ENCODE results near the gene NUAK1. TPM values are rescaled to one million over a fixed set of nuclear protein-coding genes. Genes with fewer than 3 reads are reported as not detected.

NUAK1 gene
- total RNA-seq, 1 donor from 2014 or later, result 38.6 TPM

DNA sequence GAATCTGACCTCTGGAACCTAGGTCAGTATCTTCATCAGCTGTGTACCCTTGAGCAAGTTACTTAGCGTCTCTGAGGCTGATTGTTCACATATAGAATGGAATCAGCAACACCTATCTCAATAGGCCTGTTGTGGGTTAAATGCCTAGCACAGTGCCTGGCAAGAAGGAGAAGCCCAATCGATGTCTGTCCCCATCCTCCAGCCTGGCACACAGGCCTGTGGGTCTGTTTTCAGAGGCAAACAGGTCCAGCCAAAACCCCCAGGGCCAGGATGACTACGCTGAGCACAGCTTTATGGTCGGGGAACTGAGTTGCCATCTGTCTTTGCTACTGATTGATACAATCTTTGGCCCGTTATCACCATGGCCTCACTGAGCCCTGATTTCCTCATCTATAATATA, 89.2 kb downstream of the NUAK1 start:
- intact Hi-C loops (cut with DNase I), result no loop called here
- DNase-seq (ENCODE audit: low spot score) (no peak), ATAC-seq (no peak)

DNA sequence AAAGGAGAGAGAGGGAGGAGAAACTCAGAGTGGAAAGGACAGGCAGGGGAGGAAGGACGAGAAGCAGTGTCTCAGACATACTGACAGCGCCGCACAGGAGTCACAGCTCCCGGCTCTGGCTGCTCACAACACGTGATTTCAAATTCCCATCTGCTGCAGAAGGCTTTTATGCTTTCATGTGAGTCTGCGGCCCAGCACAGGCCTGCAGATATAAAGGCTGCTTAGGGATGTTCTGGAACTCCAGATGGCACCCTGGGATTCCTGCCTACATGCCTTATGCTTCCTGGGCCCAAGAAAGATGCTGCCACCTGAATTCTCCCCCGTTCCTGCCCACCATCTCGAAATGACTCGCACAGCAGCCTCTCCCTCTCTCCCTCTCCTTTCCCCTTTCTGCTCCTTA, 89.6 kb downstream of the NUAK1 start:
- DNase-seq (ENCODE audit: low spot score) (no peak), ATAC-seq (no peak)
- intact Hi-C loops (cut with DNase I), result no loop called here

- DNase-seq (ENCODE audit: low spot score) (no peak), ATAC-seq (no peak)
- intact Hi-C loops (cut with DNase I), result no loop called here
Measured at GRCh38 chr12:106048676-106049075, 90.1 kb downstream of the NUAK1 start.

DNA sequence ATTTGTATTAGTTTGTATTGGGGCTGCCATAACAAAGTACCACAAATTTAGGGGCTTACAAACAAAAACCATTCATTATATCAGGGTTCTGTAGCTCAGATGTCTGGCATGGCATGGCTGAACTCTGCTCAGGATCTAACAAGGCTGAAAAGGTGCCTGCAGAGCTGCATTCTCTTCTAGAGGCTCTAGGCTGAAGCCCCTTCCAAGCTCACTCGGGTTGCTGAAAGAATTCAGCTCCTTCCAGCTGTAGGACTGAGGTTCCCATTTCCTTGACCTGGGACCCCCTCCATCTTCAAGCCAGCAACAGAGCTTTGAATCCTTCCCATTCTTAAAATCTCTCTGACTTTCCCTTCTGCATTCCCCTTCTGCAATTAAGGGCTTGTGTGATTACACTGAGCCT, 90.7 kb downstream of the NUAK1 start:
- ATAC-seq (no peak), DNase-seq (ENCODE audit: low spot score) (no peak)
- intact Hi-C loops (cut with DNase I), result no loop called here

DNA sequence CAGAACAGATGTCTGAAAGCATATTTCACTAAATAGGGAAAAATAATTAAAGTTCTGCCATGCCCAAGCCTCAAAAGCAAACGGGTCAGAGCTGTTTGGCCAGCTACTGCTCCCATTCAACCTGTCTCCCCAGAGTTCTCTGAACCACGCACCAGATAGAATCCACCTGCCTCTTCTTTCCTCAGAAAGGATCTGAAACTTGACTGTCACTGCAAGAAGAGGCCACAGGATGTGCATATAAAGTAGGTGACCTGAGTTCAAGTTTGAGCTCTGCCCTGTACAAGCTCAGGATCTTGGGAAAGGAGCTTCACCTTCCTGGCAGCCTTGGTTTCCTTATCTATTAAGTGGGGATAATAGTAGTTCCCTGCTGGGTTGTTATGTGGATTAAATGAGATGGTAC, 91.8 kb downstream of the NUAK1 start:
- ATAC-seq (no peak), DNase-seq (ENCODE audit: low spot score) (no peak)
- intact Hi-C loops (cut with DNase I), result no loop called here

GRCh38 chr12:106046301-106046846, 92.4 kb downstream of the NUAK1 start:
- DNase-seq (ENCODE audit: low spot score) (no peak), ATAC-seq (no peak)
- intact Hi-C loops (cut with DNase I), result no loop called here

- intact Hi-C loops (cut with DNase I), result no loop called here
- DNase-seq (ENCODE audit: low spot score) (no peak), ATAC-seq (no peak)
Measured at GRCh38 chr12:106045251-106045674, 93.5 kb downstream of the NUAK1 start.

DNA sequence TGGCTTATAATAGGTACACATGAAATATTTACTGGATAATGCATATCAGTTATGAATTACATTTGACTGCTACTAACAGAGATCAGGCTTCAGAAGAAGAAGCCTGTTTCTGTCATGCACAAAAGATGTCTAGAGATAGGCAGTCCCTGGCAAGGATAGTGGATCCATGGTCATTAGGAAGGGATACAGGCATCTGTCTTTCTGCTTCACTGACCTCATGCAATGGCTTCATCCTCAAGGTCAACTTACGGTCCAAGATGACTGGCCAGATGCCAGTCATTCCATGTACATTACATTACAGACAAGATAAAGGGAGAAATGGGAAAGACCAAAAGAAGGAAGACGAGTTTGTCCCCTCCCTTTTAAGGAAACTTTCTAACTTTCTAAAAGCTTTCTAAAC, 94.0 kb downstream of the NUAK1 start:
- ATAC-seq (no peak), DNase-seq (ENCODE audit: low spot score) (no peak)
- intact Hi-C loops (cut with DNase I), result no loop called here

DNA sequence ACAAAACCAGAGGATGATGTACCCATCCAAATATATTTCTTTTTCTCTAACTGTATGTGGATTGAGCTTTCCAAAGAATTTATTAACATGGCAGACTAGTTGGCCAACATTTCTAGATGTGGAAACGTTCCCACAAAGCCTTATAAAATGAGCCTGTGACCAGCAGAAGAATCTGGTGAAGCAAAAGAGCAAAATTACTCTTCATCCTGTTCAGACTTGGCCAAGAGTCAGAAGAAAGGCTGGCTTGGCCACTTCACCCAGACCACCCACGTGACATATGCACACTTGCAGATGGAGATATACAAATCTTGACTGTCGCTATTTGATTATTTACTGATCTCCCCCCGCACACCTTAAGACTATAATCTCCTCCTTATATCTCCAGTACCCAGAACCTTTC, 96.7 kb downstream of the NUAK1 start:
- ATAC-seq, result no peak
- intact Hi-C loops (cut with DNase I), result no loop called here
- no peak for DNase-seq (ENCODE audit: low spot score)

- intact Hi-C loops (cut with DNase I), result no loop called here
- DNase-seq (ENCODE audit: low spot score), result no peak
- no peak for ATAC-seq
Measured at GRCh38 chr12:106040521-106040920, 98.2 kb downstream of the NUAK1 start.

DNA sequence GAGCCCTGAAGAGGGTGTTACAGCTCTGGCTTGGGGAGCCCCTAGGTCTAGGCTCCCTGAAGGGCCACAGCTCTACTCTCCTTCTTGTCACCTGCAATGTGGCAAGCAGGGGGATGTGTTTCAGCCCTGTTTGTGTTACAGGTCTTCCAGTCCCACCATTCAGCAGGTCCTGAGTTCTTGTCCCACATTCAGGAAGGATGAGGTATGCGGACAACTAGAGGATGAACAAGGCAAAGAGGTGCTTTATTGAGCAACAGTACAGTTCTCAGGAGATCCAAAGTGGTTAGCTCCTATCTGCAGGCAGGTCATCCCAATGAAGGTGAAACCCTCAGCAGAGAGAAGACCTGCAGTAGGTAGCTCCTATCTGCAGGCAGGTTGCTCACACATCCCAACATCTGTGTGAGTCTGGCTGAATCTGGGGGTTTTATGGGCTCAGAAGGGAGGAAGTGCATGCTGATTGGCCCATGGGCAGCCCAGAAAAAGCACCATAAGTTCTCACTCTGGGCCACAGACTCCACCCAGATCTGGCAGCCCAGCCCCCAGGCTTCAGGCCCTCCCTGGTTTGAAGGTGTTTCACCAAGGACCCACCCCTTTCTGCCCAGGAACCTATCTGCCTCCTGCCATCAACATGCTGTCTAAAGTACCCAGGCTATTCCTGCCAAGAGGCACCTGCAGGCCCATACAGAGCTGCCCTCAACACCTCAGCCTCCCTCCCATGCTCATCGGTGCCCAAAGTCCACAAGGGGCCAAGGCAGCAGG, 98.9 kb downstream of the NUAK1 start:
- no peak for ATAC-seq
- DNase-seq (ENCODE audit: low spot score), result no peak
- intact Hi-C loops (cut with DNase I), result no loop called here

DNA sequence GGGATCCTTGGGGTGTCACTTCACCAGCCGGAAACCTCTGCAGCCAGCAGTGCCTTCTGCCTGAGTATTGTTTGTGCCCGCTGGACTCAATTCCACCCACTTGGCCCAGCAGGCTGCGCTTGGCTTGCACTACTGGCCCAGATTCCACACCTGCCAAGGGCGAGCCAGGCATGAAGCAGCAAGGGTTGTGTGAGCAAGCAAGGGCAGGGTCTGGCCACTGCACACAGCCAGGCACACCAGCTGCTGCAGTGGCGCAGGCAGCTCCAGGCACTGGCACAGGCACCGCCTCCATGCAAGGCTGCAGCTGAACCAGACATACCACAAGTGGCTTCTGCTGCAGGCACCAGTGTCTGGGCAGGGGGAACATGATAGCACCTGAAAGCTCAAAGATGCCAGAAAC, 99.5 kb downstream of the NUAK1 start:
- DNase-seq (ENCODE audit: low spot score) (no peak), ATAC-seq (no peak)
- intact Hi-C loops (cut with DNase I), result no loop called here

- DNase-seq (ENCODE audit: low spot score) (no peak), ATAC-seq (no peak)
- intact Hi-C loops (cut with DNase I), result no loop called here
Measured at GRCh38 chr12:106037524-106038298, 101.0 kb downstream of the NUAK1 start.

GRCh38 chr12:106035421-106035820, 103.3 kb downstream of the NUAK1 start:
- intact Hi-C loops (cut with DNase I), result no loop called here
- ATAC-seq (no peak), DNase-seq (ENCODE audit: low spot score) (no peak)

GRCh38 chr12:106034316-106034715, 104.4 kb downstream of the NUAK1 start:
- intact Hi-C loops (cut with DNase I), result no loop called here
- no peak for DNase-seq (ENCODE audit: low spot score)
- ATAC-seq, result no peak

DNA sequence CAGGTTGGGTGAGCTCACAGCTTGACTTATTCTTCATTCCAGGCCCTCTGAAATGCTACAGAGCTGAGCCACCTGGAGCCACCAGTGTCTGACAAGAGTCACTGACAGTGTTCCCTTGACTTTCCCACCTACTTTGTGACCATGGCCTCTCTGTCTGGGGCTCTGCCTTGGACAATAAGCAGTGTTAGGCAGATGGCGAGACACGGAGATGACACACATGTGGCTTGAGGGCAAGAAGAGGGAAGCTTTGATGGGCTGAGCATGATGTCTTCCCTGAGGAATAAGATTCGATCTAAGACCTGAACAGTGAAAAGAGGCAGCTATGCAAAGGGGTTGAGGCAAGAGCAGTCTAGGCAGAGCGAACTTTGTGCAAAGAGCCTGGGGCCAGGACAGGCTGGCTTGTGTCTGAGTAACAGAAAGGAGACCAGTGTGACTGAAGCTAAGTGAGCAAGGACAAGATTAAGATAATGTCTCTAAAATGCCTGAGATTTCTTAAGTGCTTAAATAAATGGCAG, 105.5 kb downstream of the NUAK1 start:
- intact Hi-C loops (cut with DNase I), result no loop called here
- ATAC-seq (no peak), DNase-seq (ENCODE audit: low spot score) (no peak)

- ATAC-seq (no peak), DNase-seq (ENCODE audit: low spot score) (no peak)
- intact Hi-C loops (cut with DNase I), result no loop called here
Measured at GRCh38 chr12:106032623-106032925, 106.2 kb downstream of the NUAK1 start.

DNA sequence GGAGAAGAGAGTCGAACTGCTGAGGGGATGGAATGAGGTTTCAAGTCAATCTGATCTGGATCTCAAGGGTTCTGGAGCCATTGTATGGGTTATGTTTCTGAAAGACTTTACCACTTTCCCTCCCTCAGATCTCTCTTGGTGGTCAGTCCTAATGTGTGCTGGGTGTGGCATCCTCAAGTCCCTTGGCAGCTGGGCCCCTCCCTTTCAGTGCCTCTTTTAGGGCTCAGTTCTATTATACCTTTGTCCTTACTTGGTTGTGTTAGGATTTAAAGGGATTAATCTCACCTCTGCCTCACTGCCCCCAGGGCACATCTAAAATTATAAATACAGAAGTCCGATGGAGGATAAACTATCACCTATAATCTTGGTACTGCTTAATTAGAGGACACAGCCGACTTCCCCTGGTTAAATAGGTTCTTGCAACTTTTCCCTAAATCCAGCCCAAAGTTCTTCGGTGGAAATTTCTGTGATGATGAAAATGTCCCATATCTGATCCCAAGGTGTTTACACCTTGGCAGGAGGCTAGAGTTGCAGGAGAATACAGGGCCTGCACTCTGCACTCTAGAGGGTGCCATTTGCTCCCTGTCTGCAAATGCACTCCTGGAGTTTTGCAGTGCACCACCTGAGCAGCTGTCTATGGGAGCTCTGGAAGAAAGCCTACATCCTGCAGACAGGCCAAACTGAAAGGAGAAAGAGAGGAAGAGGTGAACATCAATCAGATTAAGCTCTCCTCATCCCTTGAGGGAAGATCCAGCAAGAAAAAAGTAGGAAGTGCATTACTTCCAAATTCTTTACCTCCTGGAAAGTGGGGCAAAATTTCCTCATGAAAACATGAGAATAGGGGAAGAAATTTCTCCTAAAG, 106.8 kb downstream of the NUAK1 start:
- no peak for ATAC-seq
- DNase-seq (ENCODE audit: low spot score), result no peak
- intact Hi-C loops (cut with DNase I), result no loop called here

All from sciatic nerve (tissue), 2 donors.